GM21526 (cell line): ENCODE data around the gene BIK.

Source experiments
- ATAC-seq: cut with Tn5 transposase; IDR thresholded peaks from one replicate; pipeline ENCODE4 v1.9.1; 2021; ENCODE audit warnings: moderate library complexity; ENCODE audit not compliant: unreplicated experiment, low FRiP score

Gene BIK

GRCh38 chr22:43158778-43159483 lies 48.4 kb downstream of the BIK start:
- no peak for ATAC-seq

- no peak for ATAC-seq
These were observed 49.1 kb downstream of the BIK start for GRCh38 chr22:43159484-43160178.

- ATAC-seq: no peak
These were observed 50.1 kb downstream of the BIK start for GRCh38 chr22:43160497-43161126.

- no peak for ATAC-seq
These were observed 52.0 kb downstream of the BIK start for GRCh38 chr22:43162412-43163150.

GRCh38 chr22:43163241-43163795 lies 52.8 kb downstream of the BIK start:
- no peak for ATAC-seq

- ATAC-seq: no peak
These were observed 54.1 kb downstream of the BIK start for GRCh38 chr22:43164636-43165035.

GRCh38 chr22:43166132-43166930 lies 55.8 kb downstream of the BIK start:
- no peak for ATAC-seq

GRCh38 chr22:43167001-43167589 lies 56.5 kb downstream of the BIK start:
- no peak for ATAC-seq

GRCh38 chr22:43168471-43169309 lies 58.1 kb downstream of the BIK start:
- no peak for ATAC-seq

- no peak for ATAC-seq
These were observed 59.0 kb downstream of the BIK start for GRCh38 chr22:43169310-43170130.

GRCh38 chr22:43170131-43170480 lies 59.6 kb downstream of the BIK start:
- no peak for ATAC-seq

GRCh38 chr22:43171019-43171491 lies 60.5 kb downstream of the BIK start:
- no peak for ATAC-seq

- ATAC-seq: no peak
These were observed 61.1 kb downstream of the BIK start for GRCh38 chr22:43171607-43172006.

GRCh38 chr22:43172191-43172590 lies 61.6 kb downstream of the BIK start:
- no peak for ATAC-seq

GRCh38 chr22:43173566-43173965 lies 63.0 kb downstream of the BIK start:
- ATAC-seq: no peak

- no peak for ATAC-seq
These were observed 63.6 kb downstream of the BIK start for GRCh38 chr22:43173976-43174720.

- no peak for ATAC-seq
These were observed 64.5 kb downstream of the BIK start for GRCh38 chr22:43174941-43175531.
